T-cell (primary cell): ENCODE data around the gene SIM2. TPM values are rescaled to one million over a fixed set of nuclear protein-coding genes. Genes with fewer than 3 reads are reported as not detected.

Source experiments
- ATAC-seq, 4 experiments: fragments of 200-7000 bp in 3 of 4; fragments of 150-1000 bp in 1 of 4; cut with Tn5 transposase; replicated peaks in 1 of 4; 1 replicate in 3 of 4; 2 replicates in 1 of 4; pipeline ENCODE4 v1.10.0; 2021; ENCODE audit warnings: moderate library complexity in 3 of 4, mild to moderate bottlenecking in 2 of 4, moderate number of reproducible peaks in 1 of 4
- CTCF ChIA-PET, 2 donors: fragments of 300-600 bp; sonication (Branson Sonifier 250); formaldehyde crosslinking; loops; one replicate each; lab custom pipeline; 2022; ENCODE audit warnings: antibody characterized with exemption in 2 of 2; lab: Charles Lee
- POLR2A ChIA-PET, 2 donors: fragments of 300-600 bp; sonication (Branson Sonifier 250); formaldehyde crosslinking; loops; one replicate each; lab custom pipeline; 2022; ENCODE audit warnings: antibody characterized with exemption in 2 of 2; lab: Charles Lee
- DNase-seq, 35 experiments: peaks; one replicate each; pipeline versions ENCODE4 v3.0.0 to v3.0.0-alpha.2; 2013 to 2023
- H3K27ac ChIP-seq: one replicate; pipeline ENCODE4 v1.5.1; 2013; ENCODE audit warnings: low read length
- H3K27me3 ChIP-seq, 2 experiments: replicated peaks in 1 of 2; 1 replicate in 1 of 2; 2 replicates in 1 of 2; pipeline versions ENCODE4 v1.6.1 to v1.7.0; 2013; ENCODE audit warnings: low read length in 1 of 2, mixed read lengths in 1 of 2; ENCODE audit not compliant: control insufficient read depth in 2 of 2, insufficient read depth in 2 of 2; ENCODE audit errors: extremely low read depth in 1 of 2
- H3K36me3 ChIP-seq, 2 donors: 1 replicate in 1 of 2; 2 replicates in 1 of 2; pipeline versions ENCODE4 v1.6.1 to v1.7.0; 2013; ENCODE audit warnings: low read length in 1 of 2; ENCODE audit not compliant: control insufficient read depth in 2 of 2, insufficient read depth in 1 of 2; ENCODE audit errors: extremely low read depth in 1 of 2
- H3K4me1 ChIP-seq, 2 experiments: 1 replicate in 1 of 2; 2 replicates in 1 of 2; pipeline versions ENCODE4 v1.6.1 to v1.7.0; 2013; ENCODE audit warnings: low read length in 2 of 2, mixed read lengths in 1 of 2; ENCODE audit not compliant: insufficient read depth in 2 of 2, control insufficient read depth in 1 of 2; ENCODE audit errors: extremely low read depth in 1 of 2
- H3K4me3 ChIP-seq, 2 donors: 1 replicate in 1 of 2; 2 replicates in 1 of 2; pipeline versions ENCODE4 v1.5.1 to v1.7.0; 2013; ENCODE audit warnings: mild to moderate bottlenecking in 2 of 2, low read length in 1 of 2, moderate library complexity in 1 of 2; ENCODE audit not compliant: control insufficient read depth in 1 of 2; ENCODE audit errors: extremely low read depth in 1 of 2
- H3K9me3 ChIP-seq: 2 replicates; pipeline ENCODE4 v1.7.0; 2013
- H3K27ac Mint-ChIP-seq, 2 donors: one replicate each; pipeline ENCODE4 v1.8.0; 2020 to 2021; ENCODE audit warnings: mild to moderate bottlenecking in 2 of 2, mixed read lengths in 2 of 2
- H3K27me3 Mint-ChIP-seq, 2 donors: one replicate each; pipeline ENCODE4 v1.8.0; 2021 to 2022; ENCODE audit warnings: mixed read lengths in 2 of 2
- H3K36me3 Mint-ChIP-seq: one replicate; pipeline ENCODE4 v1.8.0; 2021; ENCODE audit warnings: mixed read lengths
- H3K4me1 Mint-ChIP-seq, 3 donors: one replicate each; pipeline ENCODE4 v1.8.0; 2020 to 2022; ENCODE audit warnings: mixed read lengths in 3 of 3, mild to moderate bottlenecking in 1 of 3
- H3K4me3 Mint-ChIP-seq, 3 donors: one replicate each; pipeline ENCODE4 v1.8.0; 2020 to 2022; ENCODE audit warnings: mild to moderate bottlenecking in 3 of 3, mixed read lengths in 3 of 3, moderate library complexity in 3 of 3
- H3K9me3 Mint-ChIP-seq, 3 donors: one replicate each; pipeline ENCODE4 v1.8.0; 2020 to 2022; ENCODE audit warnings: mixed read lengths in 3 of 3
- WGBS: methylation state at CpG from one replicate; pipeline ENCODE4 v1.1.5; 2013; ENCODE audit warnings: missing lambda C conversion rate; ENCODE audit not compliant: insufficient coverage; 5-methylcytosine and 5-hydroxymethylcytosine counted together
- total RNA-seq, 35 experiments: library from RNA in 6 of 35; stranded (reverse) in 6 of 35; fragments of 120-200 nt in 1 of 35; gene quantifications; one replicate each; pipeline versions ENCODE4 v1.2.1 to v1.2.4 and lab custom pipeline; 2013 to 2026

SIM2 gene
- total RNA-seq, 5 donors from 2014 or later (not counting 1 experiment from before 2014, with no cell fraction given), result 0.10 to 0.16 (median 0.12) TPM; not detected in 2

DNA sequence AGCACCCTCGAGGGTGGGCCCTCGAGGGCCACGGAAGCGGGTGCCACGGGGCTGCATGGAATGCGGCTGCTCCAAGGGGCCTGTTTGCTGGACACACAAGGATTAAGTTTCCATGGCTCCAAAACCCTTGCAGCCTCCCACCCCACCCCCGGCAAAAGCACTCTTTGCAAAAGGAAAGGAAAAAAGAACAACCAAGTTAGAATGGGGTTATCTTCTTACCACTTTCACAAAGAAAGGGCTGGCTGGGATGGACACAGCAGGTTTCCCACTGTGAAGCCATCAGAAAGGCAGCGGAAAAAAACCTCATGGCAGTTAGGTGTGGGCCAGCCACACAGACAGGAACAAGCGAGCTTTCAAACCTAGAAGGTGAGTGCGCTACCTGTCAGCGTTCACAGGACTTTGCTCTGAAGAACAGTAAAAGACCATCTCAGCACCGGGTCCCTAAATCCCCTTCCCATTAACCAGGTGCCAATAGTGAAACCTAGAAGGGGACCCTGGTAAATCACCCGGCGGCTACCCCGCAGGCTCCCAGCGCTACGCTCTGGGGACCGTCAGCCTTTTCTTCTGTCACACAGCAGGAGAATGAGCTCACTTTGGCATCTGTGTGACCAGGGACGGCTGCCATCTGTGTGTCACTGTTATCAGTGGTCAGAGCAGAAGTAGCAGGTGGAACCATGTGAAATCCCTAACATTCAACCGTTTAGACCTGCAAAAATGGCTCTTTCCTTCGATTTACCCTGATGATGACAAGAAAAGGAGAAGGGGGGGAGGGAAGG is 93.0 kb downstream of the SIM2 start:
- Mint-ChIP-seq H3K4me3 (no peak overlapping the region), H3K27ac (no peak overlapping the region), H3K9me3 (peaks cover 0 to 8% (median 7%) of the 10 kb centered on the region in 3 donors), H3K4me1 (no peaks in the 10 kb centered on the region), H3K27me3 (no peaks in the 10 kb centered on the region), H3K36me3 (peaks cover 43% of the 10 kb centered on the region)
- Histone ChIP-seq H3K27ac (no peak overlapping the region), H3K4me3 (no peak overlapping the region), H3K4me1 (no peaks in the 10 kb centered on the region), H3K27me3 (no peaks in the 10 kb centered on the region), H3K9me3 (no peaks in the 10 kb centered on the region), H3K36me3 (no peaks in the 10 kb centered on the region)
- 97% methylated on average over 12 of the region's 21 CpGs for WGBS
- ChIA-PET POLR2A (no interaction called here), CTCF (no interaction called here)
- ATAC-seq (no peak), DNase-seq (no peak)

DNA sequence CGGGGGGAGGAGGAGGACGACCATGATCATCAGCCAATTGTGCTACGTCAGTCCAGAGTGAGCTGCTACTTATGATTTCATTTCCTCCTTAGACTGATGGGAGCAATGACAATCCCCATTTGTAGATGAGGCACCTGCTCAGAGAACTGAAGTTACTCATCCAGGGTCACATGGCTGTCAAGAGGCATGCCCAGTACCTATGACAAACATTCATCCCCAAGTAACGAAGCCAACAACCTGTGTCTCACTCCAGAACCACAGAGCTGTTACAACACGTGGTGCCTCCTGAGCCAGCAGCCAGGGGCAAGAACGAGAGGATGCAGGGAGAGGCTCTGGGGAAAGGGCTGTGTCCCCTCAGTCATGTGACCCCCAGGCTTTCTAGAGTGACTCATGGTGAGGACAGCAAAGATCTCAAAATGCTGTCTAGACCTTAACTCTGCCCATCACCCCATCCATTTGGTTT is 93.6 kb downstream of the SIM2 start:
- Mint-ChIP-seq H3K27ac (no peak overlapping the region), H3K27me3 (no peaks in the 10 kb centered on the region), H3K4me3 (no peak overlapping the region), H3K4me1 (no peaks in the 10 kb centered on the region), H3K9me3 (peaks cover under 1 to 11% (median 10%) of the 10 kb centered on the region in 3 donors), H3K36me3 (peaks cover 47% of the 10 kb centered on the region)
- H3K9me3 ChIP-seq, result no peaks in the 10 kb centered on the region
- no peaks in the 10 kb centered on the region for H3K4me1 ChIP-seq
- no peak overlapping the region for H3K27ac ChIP-seq
- CTCF ChIA-PET, result no interaction called here
- POLR2A ChIA-PET, result no interaction called here
- ATAC-seq (no peak), DNase-seq (no peak)
- no peak overlapping the region for H3K4me3 ChIP-seq
- H3K36me3 ChIP-seq, result no peaks in the 10 kb centered on the region
- no peaks in the 10 kb centered on the region for H3K27me3 ChIP-seq
- WGBS, result 94% methylated on average over 2 of the region's 6 CpGs

DNA sequence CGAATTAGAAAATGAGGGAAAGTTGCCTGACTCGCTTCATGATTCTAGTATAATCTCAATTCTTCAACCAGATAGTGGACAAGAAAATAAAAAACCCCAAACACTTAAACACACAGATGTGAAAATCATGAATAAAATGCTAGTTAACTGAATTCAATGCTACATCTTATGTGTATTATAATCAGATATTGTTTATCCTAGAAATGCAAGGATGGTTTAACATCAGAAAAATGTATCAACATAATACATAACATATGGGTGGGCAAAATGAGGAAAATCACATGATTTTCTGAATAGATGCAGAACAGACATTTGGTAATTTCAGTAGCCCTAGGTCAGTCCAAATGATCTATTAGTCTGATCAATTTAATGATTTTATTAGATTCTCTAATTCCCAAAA is 97.2 kb downstream of the SIM2 start:
- peaks cover 10 to 41% (median 26%) of the 10 kb centered on the region in 3 donors for H3K9me3 Mint-ChIP-seq
- no CpG with 5 or more reads among the region's 2 CpGs for WGBS

DNA sequence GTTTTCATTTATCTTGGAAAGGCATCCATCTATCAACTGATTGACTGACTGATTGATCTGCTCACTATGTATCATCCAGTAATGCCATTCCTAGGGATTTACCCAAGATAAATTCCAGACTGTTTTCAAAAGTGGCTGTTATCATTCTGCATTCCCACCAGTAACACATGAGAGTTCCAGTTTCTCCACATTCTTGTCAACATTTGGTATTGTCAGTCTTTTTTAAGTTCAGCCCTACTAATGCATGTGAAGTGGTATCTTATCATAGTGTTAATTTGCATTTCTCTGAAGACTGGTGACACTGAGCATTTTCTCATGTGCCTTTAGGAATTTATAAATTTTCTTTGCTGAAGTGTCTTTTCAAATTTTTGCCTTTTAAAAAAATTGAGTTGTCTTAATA is 99.6 kb downstream of the SIM2 start:
- peaks cover 74% of the 10 kb centered on the region for H3K36me3 Mint-ChIP-seq
- POLR2A ChIA-PET, result no interaction called here

More for the DNA sequence above, 97.2 kb downstream of the SIM2 start:
- H3K36me3 Mint-ChIP-seq, result peaks cover 62% of the 10 kb centered on the region
- Histone ChIP-seq H3K4me3 (no peak overlapping the region), H3K27ac (no peak overlapping the region), H3K9me3 (no peaks in the 10 kb centered on the region), H3K4me1 (no peaks in the 10 kb centered on the region), H3K27me3 (no peaks in the 10 kb centered on the region), H3K36me3 (no peaks in the 10 kb centered on the region)
- ATAC-seq, result no peak
- H3K4me1 Mint-ChIP-seq, result no peaks in the 10 kb centered on the region
- no peak overlapping the region for H3K27ac Mint-ChIP-seq
- H3K4me3 Mint-ChIP-seq, result no peak overlapping the region
- ChIA-PET POLR2A (interaction anchor here in 1 of 2 donors (0.7 kb wide), 1 partner anchor 51 kb away, joined by 3 read pairs; no protein-coding TSS in a partner anchor), CTCF (no interaction called here)
- DNase-seq, result no peak
- H3K27me3 Mint-ChIP-seq, result no peaks in the 10 kb centered on the region

More for the DNA sequence above, 99.6 kb downstream of the SIM2 start:
- H3K27ac ChIP-seq, result no peak overlapping the region
- ATAC-seq (no peak), DNase-seq (no peak)
- H3K4me3 Mint-ChIP-seq, result no peak overlapping the region
- H3K9me3 Mint-ChIP-seq, result peaks cover 10 to 41% (median 26%) of the 10 kb centered on the region in 3 donors
- H3K9me3 ChIP-seq, result no peaks in the 10 kb centered on the region
- H3K27me3 ChIP-seq, result no peaks in the 10 kb centered on the region
- H3K27ac Mint-ChIP-seq, result no peak overlapping the region
- no peaks in the 10 kb centered on the region for H3K4me1 ChIP-seq
- no peak overlapping the region for H3K4me3 ChIP-seq
- no peaks in the 10 kb centered on the region for H3K27me3 Mint-ChIP-seq
- no peaks in the 10 kb centered on the region for H3K36me3 ChIP-seq
- CTCF ChIA-PET, result interaction anchor here in 1 of 2 donors (0.6 kb wide), 1 partner anchor 377 kb away, joined by 4 read pairs; no protein-coding TSS in a partner anchor
- no peaks in the 10 kb centered on the region for H3K4me1 Mint-ChIP-seq

Other genes starting within 250 kb of the SIM2 start
- not detected for gene CLDN14, start 219.0 kb upstream of the SIM2 start, total RNA-seq